KMS-11 (cell line): ENCODE measurements around the gene RCN2.

Source experiments
- H2AFZ ChIP-seq: fragments of 200-600 bp; sonication (generic); 2 replicates; pipeline ENCODE4 v1.6.1; 2016; ENCODE audit warnings: antibody characterized with exemption, mixed run types, low read depth
- H3K27ac ChIP-seq: fragments of 200-600 bp; sonication (generic); 2 replicates; pipeline ENCODE4 v1.6.1; 2016; ENCODE audit warnings: mild to moderate bottlenecking, mixed run types
- H3K27me3 ChIP-seq: fragments of 200-600 bp; sonication (generic); 2 replicates; pipeline ENCODE4 v1.6.1; 2017; ENCODE audit warnings: mild to moderate bottlenecking, low read depth, mixed run types, moderate library complexity; ENCODE audit not compliant: insufficient read depth
- H3K36me3 ChIP-seq: fragments of 200-600 bp; sonication (generic); 2 replicates; pipeline ENCODE4 v1.6.1; 2017; ENCODE audit warnings: mild to moderate bottlenecking, mixed run types; ENCODE audit not compliant: insufficient read depth
- H3K4me1 ChIP-seq: fragments of 200-600 bp; sonication (generic); 2 replicates; pipeline ENCODE4 v1.6.1; 2016; ENCODE audit warnings: mild to moderate bottlenecking, low read depth, mixed run types; ENCODE audit not compliant: poor library complexity, severe bottlenecking
- H3K4me2 ChIP-seq: fragments of 200-600 bp; sonication (generic); 2 replicates; pipeline ENCODE4 v1.7.0; 2016; ENCODE audit warnings: mild to moderate bottlenecking, mixed run types
- H3K4me3 ChIP-seq: fragments of 200-600 bp; sonication (generic); IDR thresholded peaks from 2 replicates; pipeline ENCODE4 v1.6.1; 2017; ENCODE audit warnings: low read depth, low read length, mixed read lengths; ENCODE audit not compliant: insufficient read depth
- H3K79me2 ChIP-seq: fragments of 200-600 bp; sonication (generic); 2 replicates; pipeline ENCODE4 v1.6.1; 2016; ENCODE audit warnings: low read depth, mixed run types; ENCODE audit not compliant: insufficient read depth
- H3K9ac ChIP-seq: fragments of 200-600 bp; sonication (generic); 2 replicates; pipeline ENCODE4 v1.6.1; 2016; ENCODE audit warnings: mild to moderate bottlenecking, mixed run types
- H4K20me1 ChIP-seq: fragments of 200-600 bp; sonication (generic); 2 replicates; pipeline ENCODE4 v1.6.1; 2016; ENCODE audit warnings: mild to moderate bottlenecking, mixed run types; ENCODE audit not compliant: insufficient read depth
- TF ChIP-seq, protein P1 (sequence below): fragments of 200-600 bp; sonication (generic); conservative IDR thresholded peaks from 2 replicates; pipeline ENCODE4 v1.6.1; 2017; ENCODE audit warnings: low read depth, mild to moderate bottlenecking, antibody characterized with exemption, low read length, moderate library complexity, mixed read lengths

The RCN2 gene

GRCh38 chr15:76994971-76995945 lies 63.7 kb downstream of the RCN2 start, which contains the start of gene PSTPIP1:
Gene PSTPIP1 (plus strand): TSS chr15:76995126. CDS start chr15:76995574, 448 bp downstream.
- H3K4me1 ChIP-seq = no peaks in the 10 kb centered on the region
- H3K36me3 ChIP-seq = no peaks in the 10 kb centered on the region
- TF ChIP-seq, protein P1, sequence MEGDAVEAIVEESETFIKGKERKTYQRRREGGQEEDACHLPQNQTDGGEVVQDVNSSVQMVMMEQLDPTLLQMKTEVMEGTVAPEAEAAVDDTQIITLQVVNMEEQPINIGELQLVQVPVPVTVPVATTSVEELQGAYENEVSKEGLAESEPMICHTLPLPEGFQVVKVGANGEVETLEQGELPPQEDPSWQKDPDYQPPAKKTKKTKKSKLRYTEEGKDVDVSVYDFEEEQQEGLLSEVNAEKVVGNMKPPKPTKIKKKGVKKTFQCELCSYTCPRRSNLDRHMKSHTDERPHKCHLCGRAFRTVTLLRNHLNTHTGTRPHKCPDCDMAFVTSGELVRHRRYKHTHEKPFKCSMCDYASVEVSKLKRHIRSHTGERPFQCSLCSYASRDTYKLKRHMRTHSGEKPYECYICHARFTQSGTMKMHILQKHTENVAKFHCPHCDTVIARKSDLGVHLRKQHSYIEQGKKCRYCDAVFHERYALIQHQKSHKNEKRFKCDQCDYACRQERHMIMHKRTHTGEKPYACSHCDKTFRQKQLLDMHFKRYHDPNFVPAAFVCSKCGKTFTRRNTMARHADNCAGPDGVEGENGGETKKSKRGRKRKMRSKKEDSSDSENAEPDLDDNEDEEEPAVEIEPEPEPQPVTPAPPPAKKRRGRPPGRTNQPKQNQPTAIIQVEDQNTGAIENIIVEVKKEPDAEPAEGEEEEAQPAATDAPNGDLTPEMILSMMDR = no peak
- H2AFZ ChIP-seq = no peak within 1 kb of the TSS
- no peak within 1 kb of the TSS for H3K9ac ChIP-seq
- no peaks in the 10 kb centered on the region for H4K20me1 ChIP-seq
- no peaks in the 10 kb centered on the region for H3K27me3 ChIP-seq
- H3K4me2 ChIP-seq = no peak within 1 kb of the TSS
- no peak within 1 kb of the TSS for H3K27ac ChIP-seq
- no peak within 1 kb of the TSS for H3K4me3 ChIP-seq
- no peaks in the 10 kb centered on the region for H3K79me2 ChIP-seq

DNA sequence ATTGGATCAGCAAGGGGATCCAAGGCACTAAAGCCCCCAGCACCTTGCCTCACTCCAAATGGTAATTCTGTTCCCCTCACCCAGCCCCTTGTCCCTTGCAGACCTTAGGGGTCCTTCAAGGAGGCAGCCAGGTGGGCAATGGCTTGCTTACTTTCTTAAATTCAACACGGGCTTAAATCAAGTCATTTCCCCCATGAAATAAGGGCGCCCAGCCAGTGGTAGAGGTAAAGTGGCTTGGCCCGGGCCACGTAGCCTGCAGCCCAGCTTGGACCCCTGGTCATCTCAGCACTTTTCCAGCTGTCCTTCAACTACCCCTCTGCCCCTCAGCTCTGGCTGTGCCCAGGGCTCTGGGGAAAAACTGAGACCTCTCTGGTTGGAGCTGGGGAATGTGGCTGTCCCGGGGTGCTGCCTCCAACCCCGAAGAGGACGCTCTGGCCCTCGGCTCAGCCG lies 64.6 kb downstream of the RCN2 start:
- no peak overlapping the region for H2AFZ ChIP-seq
- TF ChIP-seq, protein P1 = no peak
- H3K4me1 ChIP-seq = no peaks in the 10 kb centered on the region
- no peaks in the 10 kb centered on the region for H4K20me1 ChIP-seq
- H3K9ac ChIP-seq = no peak overlapping the region
- H3K79me2 ChIP-seq = no peaks in the 10 kb centered on the region
- no peaks in the 10 kb centered on the region for H3K36me3 ChIP-seq
- H3K27ac ChIP-seq = no peak overlapping the region
- H3K27me3 ChIP-seq = no peaks in the 10 kb centered on the region
- H3K4me2 ChIP-seq = no peak overlapping the region
- H3K4me3 ChIP-seq = no peak overlapping the region

- TF ChIP-seq, protein P1 = no peak
- Histone ChIP-seq H2AFZ (no peak overlapping the region), H3K4me1 (no peaks in the 10 kb centered on the region), H3K27me3 (no peaks in the 10 kb centered on the region), H3K36me3 (no peaks in the 10 kb centered on the region), H3K4me2 (no peak overlapping the region), H3K27ac (no peak overlapping the region), H4K20me1 (no peaks in the 10 kb centered on the region), H3K9ac (no peak overlapping the region), H3K4me3 (no peak overlapping the region), H3K79me2 (no peaks in the 10 kb centered on the region)
Observed at GRCh38 chr15:76996526-76997401, 65.2 kb downstream of the RCN2 start.

DNA sequence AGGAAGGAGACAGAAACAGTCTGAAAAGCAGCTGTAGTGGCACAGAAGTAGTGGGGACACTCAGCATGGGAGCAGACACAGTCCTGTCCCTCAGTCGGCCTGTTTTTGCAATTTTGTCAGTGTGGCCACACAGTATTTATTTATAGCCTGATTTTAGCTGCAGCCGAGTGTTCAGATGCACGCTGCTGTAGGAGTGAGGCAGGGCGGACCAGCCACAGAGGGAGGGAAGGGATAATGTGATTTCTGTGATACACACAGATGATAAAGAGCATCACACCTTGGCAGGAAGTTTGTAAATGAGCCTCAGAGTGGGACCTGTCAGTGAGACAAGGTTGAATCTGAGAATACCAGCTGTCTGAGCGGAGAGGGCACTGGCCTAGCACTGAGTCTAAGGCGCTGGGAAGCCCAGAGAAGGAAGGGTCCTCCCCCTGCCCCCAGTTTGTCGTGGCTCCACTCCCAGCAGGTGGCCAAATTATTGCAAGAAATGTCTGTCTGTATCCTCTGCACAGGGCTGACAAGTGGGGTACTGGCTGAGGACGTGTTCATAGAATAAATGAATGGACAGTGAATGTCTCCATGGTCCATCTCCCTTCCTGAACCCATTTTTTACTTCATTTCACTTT lies 67.2 kb downstream of the RCN2 start:
- no peaks in the 10 kb centered on the region for H3K36me3 ChIP-seq
- H3K9ac ChIP-seq = no peak overlapping the region
- no peaks in the 10 kb centered on the region for H3K27me3 ChIP-seq
- TF ChIP-seq, protein P1 = no peak
- H3K4me3 ChIP-seq = no peak overlapping the region
- no peaks in the 10 kb centered on the region for H4K20me1 ChIP-seq
- no peak overlapping the region for H2AFZ ChIP-seq
- H3K4me2 ChIP-seq = no peak overlapping the region
- H3K4me1 ChIP-seq = peaks cover 10% of the 10 kb centered on the region
- no peak overlapping the region for H3K27ac ChIP-seq
- no peaks in the 10 kb centered on the region for H3K79me2 ChIP-seq
